ENCODE data around the gene CLPSL1. TPM values are rescaled to one million over a fixed set of nuclear protein-coding genes. Genes with fewer than 3 reads are reported as not detected.

The CLPSL1 gene
- total and polyA plus RNA-seq, 2 of the 13 experiments (the other 11 are each of a cell fraction or from before 2014, with no cell fraction given): not detected

GRCh38 chr6:35742842-35743241 lies 38.0 kb upstream of the CLPSL1 start (continued):
- no peak; the same call in 1 of the 2 replicates for TF ChIP-seq ZNF280D (CRISPR knock-in tag; IDR thresholded peaks at IDR 0.05)
- TF ChIP-seq ZSCAN25 (CRISPR knock-in tag; IDR thresholded peaks at IDR 0.05): no peak; the same call in 1 of the 2 replicates
- no peak for TF ChIP-seq ARID5B (CRISPR knock-in tag; IDR thresholded peaks at IDR 0.05)
- no peak for TF ChIP-seq ZNF513 (CRISPR knock-in tag; conservative IDR thresholded peaks at IDR 0.05)
- peak; percentile 48 for TF ChIP-seq CBX1 (IDR thresholded peaks at IDR 0.05; ENCODE audit: low read depth)
- peak; percentile 45 for TF ChIP-seq SAP130 (CRISPR knock-in tag; IDR thresholded peaks at IDR 0.05; ENCODE audit: low read depth)
- TF ChIP-seq HOXA9 (CRISPR knock-in tag; IDR thresholded peaks at IDR 0.05; ENCODE audit: borderline replicate concordance): no peak
- TF ChIP-seq TBX3 (IDR thresholded peaks at IDR 0.05; ENCODE audit: borderline replicate concordance): no peak
- TF ChIP-seq EP300 (IDR thresholded peaks at IDR 0.05; ENCODE audit: low read depth in 2 of 2, low read length in 2 of 2): peak; percentile 23 to 36; a peak in 2 of 4 replicates
- peak; percentile 55; the same call in 1 of the 2 replicates for TF ChIP-seq EP300 (CRISPR knock-in tag; IDR thresholded peaks at IDR 0.05; ENCODE audit: borderline replicate concordance)
- TF ChIP-seq MTERF4 (CRISPR knock-in tag; IDR thresholded peaks at IDR 0.05): no peak
- TF ChIP-seq ZNF20 (CRISPR knock-in tag; IDR thresholded peaks at IDR 0.05): no peak
- no peak for TF ChIP-seq ZSCAN30 (CRISPR knock-in tag; IDR thresholded peaks at IDR 0.05)
- no peak for TF ChIP-seq JUND (CRISPR knock-in tag; IDR thresholded peaks at IDR 0.05)
- TF ChIP-seq CREB3 (CRISPR knock-in tag; IDR thresholded peaks at IDR 0.05): 0 out of 2 replicates have a peak, but pooled peaks have one; percentile 38
- no peak for TF ChIP-seq SMYD3 (CRISPR knock-in tag; IDR thresholded peaks at IDR 0.05)
- TF ChIP-seq HMGA1 (CRISPR knock-in tag; conservative IDR thresholded peaks at IDR 0.05): no peak
- TF ChIP-seq ZBTB43 (CRISPR knock-in tag; conservative IDR thresholded peaks at IDR 0.05): peak; percentile 74; the same call in 1 of the 2 replicates
